Activated gamma-delta T cell (primary cell): ENCODE results near the gene VWA3A.
A peak's percentile ranks its signal among the peaks of the same experiment; 100 is the strongest.

Source experiments
- DNase-seq: peaks from one replicate; lab custom pipeline; 2025; lab: John Stamatoyannopoulos, UW

Gene VWA3A

DNA sequence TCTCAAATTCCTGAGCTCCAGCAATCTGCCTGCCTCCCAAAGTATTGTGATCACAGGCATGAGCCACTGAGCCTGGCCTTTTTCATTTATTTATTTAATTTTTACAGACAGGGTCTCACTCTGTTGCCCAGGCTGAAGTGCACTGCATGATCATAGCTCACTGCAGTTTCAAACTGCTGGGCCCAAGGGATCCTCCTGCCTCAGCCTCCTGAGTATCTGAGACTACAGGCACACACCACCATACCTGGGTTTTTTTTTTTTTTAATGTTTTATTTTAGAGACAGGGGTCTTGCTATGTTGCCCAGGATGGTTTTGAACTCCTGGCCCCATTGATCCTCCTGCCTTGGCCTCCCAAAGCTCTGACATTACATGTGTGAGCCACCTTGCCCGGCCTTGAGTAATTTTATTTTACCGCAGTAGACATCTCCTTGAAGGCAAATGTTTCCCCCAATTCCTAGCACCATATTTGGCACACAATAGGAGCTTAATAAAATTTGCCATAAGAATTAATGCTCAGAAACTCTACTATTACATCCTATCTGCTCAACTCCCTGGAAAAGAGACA, 111.8 kb downstream of the VWA3A start:
- no peak for DNase-seq

DNA sequence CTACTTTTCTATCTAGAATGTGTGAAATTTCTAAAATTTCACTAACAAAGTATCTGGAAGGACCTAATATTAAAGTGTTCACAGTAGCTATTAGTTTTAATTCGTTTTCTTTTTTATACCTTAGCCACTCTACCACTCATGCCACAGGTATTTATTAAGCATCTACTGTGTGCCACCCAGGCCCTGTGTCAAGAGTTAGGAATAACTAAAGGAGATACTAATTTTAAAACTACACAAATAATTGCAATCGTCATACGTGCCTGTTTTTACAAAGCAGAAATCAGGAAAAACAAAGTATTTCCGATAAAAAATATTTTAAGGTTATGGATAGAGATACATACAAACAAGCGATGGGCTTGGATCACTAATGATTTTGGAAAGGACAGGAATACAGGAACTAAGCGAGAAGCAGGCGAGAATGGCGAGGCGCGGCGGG, 113.3 kb downstream of the VWA3A start:
- DNase-seq: no peak

DNA sequence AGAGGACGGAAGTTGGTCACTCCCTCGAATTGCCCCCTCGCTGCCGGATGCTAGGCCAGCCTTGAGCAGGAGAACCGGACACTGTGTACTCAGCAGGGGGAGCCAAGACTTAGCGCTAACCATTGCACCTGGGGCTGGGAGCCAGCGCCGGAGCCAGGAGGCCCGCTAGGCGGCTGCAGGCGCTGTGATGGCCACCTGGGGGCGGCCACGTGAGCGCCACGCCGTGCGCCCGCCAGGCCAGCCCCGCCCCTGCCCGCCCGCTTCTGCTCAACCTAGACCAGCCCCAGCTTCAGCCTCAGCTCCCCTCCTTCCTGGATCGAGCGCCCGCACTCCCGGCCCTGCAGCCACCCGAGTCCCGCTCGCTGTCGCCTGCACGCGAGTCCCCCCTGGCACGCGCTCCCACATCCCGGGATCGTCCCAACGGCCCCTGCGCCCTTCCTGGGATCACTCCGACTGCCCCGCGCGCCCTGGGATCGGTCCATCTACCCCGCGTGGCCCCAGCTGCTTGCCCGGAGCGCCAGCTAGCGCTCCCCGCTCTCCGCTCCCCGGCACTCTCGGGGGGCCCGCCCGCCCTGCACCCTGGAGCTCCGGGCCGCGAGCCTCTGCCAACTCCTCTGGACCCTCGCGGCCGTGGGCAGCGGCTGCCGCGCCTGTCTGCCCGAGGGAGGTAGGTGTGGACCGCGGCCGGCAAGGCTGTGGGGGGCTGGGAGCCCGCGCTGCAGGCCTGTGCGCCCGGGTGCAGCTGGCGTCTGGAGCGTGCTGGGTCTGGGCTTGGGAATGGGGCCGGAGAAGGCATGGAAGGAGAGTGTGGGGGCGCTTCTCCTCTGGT, 113.9 kb downstream of the VWA3A start, which contains the start of gene EEF2K:
Gene EEF2K (plus strand): TSS at position 266 of the 829 bp plus-strand sequence. CDS start 19,452 bp downstream, outside the sequence.
- DNase-seq: peak; percentile 67
